DND-41 (cell line): ENCODE results near the gene MEIG1.
A peak's percentile ranks its signal among the peaks of the same experiment; 100 is the strongest.
"Not testable (repeated sequence)": the region's sequence is repeated elsewhere in the genome, so short reads cannot be mapped to it uniquely, and the experiment has no call there.

Source experiments
- ATAC-seq: fragments of 200-7000 bp; cut with Tn5 transposase; 3 replicates; pipeline ENCODE4 v1.9.1; 2021; ENCODE audit warnings: low read depth; ENCODE audit not compliant: insufficient read depth
- DNase-seq: peaks from one replicate; pipeline ENCODE4 v3.0.0-alpha.2; 2020
- H2AFZ ChIP-seq: 2 replicates; pipeline ENCODE4 v1.6.0; 2012; ENCODE audit warnings: low read depth, low read length
- H3K27ac ChIP-seq: 2 replicates; pipeline ENCODE4 v1.5.1; 2012; ENCODE audit warnings: low read length, inconsistent platforms
- H3K27me3 ChIP-seq: fragments of 200-600 bp; sonication (generic); 2 replicates; pipeline ENCODE4 v1.6.0; 2012; ENCODE audit warnings: low read length, mild to moderate bottlenecking, inconsistent platforms; ENCODE audit not compliant: insufficient read depth, poor library complexity
- H3K36me3 ChIP-seq: 2 replicates; pipeline ENCODE4 v1.5.1; 2012; ENCODE audit warnings: low read length, inconsistent platforms; ENCODE audit not compliant: insufficient read depth
- H3K4me1 ChIP-seq: 2 replicates; pipeline ENCODE4 v1.5.1; 2012; ENCODE audit warnings: mild to moderate bottlenecking, low read length; ENCODE audit not compliant: insufficient read depth
- H3K4me2 ChIP-seq: 2 replicates; pipeline ENCODE4 v1.6.0; 2012; ENCODE audit warnings: mild to moderate bottlenecking, moderate library complexity, low read length, inconsistent platforms; ENCODE audit not compliant: insufficient read depth
- H3K4me3 ChIP-seq, 2 experiments: fragments of 200-600 bp in 1 of 2; shearing (Covaris generic) in 1 of 2; 2 replicates each; pipeline ENCODE4 v1.5.1; 2012 to 2016; ENCODE audit warnings: inconsistent platforms in 2 of 2, low read length in 2 of 2, mild to moderate bottlenecking in 2 of 2, low read depth in 1 of 2, moderate library complexity in 1 of 2
- H3K79me2 ChIP-seq: 2 replicates; pipeline ENCODE4 v1.6.0; 2012; ENCODE audit warnings: low read length, inconsistent platforms; ENCODE audit not compliant: insufficient read depth
- H3K9ac ChIP-seq: 2 replicates; pipeline ENCODE4 v1.6.0; 2012; ENCODE audit warnings: low read depth, mild to moderate bottlenecking, inconsistent platforms, low read length, moderate library complexity
- H3K9me3 ChIP-seq: 2 replicates; pipeline ENCODE4 v1.5.1; 2012; ENCODE audit warnings: low read length, moderate library complexity, mild to moderate bottlenecking, inconsistent platforms; ENCODE audit not compliant: insufficient read depth, severe bottlenecking
- H4K20me1 ChIP-seq: 2 replicates; pipeline ENCODE4 v1.6.0; 2012; ENCODE audit warnings: low read length; ENCODE audit not compliant: insufficient read depth
- EZH2 ChIP-seq: IDR thresholded peaks from 3 replicates; pipeline ENCODE4 v1.6.1; 2012; ENCODE audit warnings: borderline replicate concordance, low read depth, mild to moderate bottlenecking, moderate library complexity, low read length, inconsistent platforms; ENCODE audit not compliant: severe bottlenecking
- TF ChIP-seq, protein P1 (sequence below): IDR thresholded peaks from 2 replicates; pipeline ENCODE4 v1.5.1; 2012; ENCODE audit warnings: borderline replicate concordance, low read length, moderate library complexity, mild to moderate bottlenecking; ENCODE audit not compliant: poor library complexity, severe bottlenecking; ENCODE audit errors: extremely low read depth

MEIG1 gene

DNA sequence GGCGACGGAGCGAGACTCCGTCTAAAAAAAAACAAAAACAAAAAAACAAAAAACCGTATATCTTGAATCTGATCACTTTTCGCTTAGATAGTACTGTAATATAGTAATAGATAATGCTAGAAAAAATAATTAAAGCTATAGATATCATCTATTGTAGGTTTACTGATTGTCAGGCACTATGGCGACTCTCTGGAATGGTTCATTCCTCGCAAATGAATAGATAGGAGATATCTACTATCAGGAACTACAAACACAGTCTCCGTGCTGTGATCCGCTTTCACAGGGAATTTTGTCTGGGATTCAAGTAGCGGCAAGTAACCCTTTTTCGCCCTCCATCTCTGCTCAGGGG, 342 bp upstream of the MEIG1 start:
- Histone ChIP-seq H3K27me3 (no peaks in the 10 kb centered on the region), H3K36me3 (no peaks in the 10 kb centered on the region), H3K79me2 (peaks cover 12% of the 10 kb centered on the region), H4K20me1 (no peaks in the 10 kb centered on the region), H3K27ac (peak overlapping the region; percentile 91; the same call in 1 of the 2 replicates), H3K4me1 (peaks cover 29% of the 10 kb centered on the region), H3K9me3 (no peaks in the 10 kb centered on the region), H2AFZ (peak overlapping the region; percentile 84), H3K4me3 (peak overlapping the region; percentile 5 to 65; a peak in 3 of 4 replicates), H3K9ac (peak overlapping the region; percentile 82), H3K4me2 (peak overlapping the region; percentile 72)
- TF ChIP-seq, protein P1, sequence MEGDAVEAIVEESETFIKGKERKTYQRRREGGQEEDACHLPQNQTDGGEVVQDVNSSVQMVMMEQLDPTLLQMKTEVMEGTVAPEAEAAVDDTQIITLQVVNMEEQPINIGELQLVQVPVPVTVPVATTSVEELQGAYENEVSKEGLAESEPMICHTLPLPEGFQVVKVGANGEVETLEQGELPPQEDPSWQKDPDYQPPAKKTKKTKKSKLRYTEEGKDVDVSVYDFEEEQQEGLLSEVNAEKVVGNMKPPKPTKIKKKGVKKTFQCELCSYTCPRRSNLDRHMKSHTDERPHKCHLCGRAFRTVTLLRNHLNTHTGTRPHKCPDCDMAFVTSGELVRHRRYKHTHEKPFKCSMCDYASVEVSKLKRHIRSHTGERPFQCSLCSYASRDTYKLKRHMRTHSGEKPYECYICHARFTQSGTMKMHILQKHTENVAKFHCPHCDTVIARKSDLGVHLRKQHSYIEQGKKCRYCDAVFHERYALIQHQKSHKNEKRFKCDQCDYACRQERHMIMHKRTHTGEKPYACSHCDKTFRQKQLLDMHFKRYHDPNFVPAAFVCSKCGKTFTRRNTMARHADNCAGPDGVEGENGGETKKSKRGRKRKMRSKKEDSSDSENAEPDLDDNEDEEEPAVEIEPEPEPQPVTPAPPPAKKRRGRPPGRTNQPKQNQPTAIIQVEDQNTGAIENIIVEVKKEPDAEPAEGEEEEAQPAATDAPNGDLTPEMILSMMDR: no peak
- no peak for TF ChIP-seq EZH2
- DNase-seq (no peak), ATAC-seq (no peak)

GRCh38 chr10:14967897-14968296, 8.7 kb downstream of the MEIG1 start:
- no peak for ATAC-seq
- no peak for DNase-seq
- Histone ChIP-seq H3K4me2 (no peak overlapping the region), H2AFZ (no peak overlapping the region), H3K79me2 (no peaks in the 10 kb centered on the region), H3K27ac (no peak overlapping the region), H3K27me3 (peaks cover 4% of the 10 kb centered on the region), H3K4me3 (no peak overlapping the region), H3K9me3 (no peaks in the 10 kb centered on the region), H4K20me1 (no peaks in the 10 kb centered on the region), H3K36me3 (no peaks in the 10 kb centered on the region), H3K9ac (no peak overlapping the region), H3K4me1 (no peaks in the 10 kb centered on the region)
- TF ChIP-seq, protein P1: no peak
- TF ChIP-seq EZH2: no peak

DNA sequence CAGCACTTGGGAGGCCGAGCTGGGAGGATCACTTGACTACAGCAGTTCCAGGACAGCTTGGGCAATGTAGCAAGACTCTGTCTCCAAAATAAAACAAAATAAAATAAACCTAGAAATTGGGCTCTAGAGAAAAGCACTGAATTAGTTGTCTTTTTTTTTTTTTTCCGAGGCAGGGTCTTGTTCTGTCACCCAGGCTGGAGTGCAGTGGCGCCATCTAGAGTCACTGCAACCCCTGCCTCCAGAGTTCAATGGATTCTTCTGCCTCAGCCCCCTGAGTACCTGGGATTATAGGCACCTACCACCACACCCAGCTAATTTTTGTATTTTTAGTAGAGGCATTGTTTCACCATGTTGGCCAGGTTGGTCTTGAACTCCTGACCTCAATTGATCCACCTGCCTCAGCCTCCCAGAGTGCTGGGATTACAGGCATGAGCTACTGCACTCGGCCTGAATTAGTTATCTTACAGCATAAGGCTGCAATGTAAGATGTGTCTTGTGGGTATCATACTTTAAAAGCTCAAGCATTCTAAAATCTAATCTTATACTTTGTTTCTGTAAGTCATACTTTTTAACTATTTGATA, 12.8 kb downstream of the MEIG1 start:
- ATAC-seq (peak; percentile 82), DNase-seq (peak; percentile 62)
- Histone ChIP-seq H3K4me3 (no peak overlapping the region), H3K9ac (no peak overlapping the region), H3K9me3 (no peaks in the 10 kb centered on the region), H3K27ac (no peak overlapping the region), H3K4me1 (no peaks in the 10 kb centered on the region), H4K20me1 (no peaks in the 10 kb centered on the region), H3K79me2 (no peaks in the 10 kb centered on the region), H2AFZ (no peak overlapping the region), H3K4me2 (no peak overlapping the region), H3K36me3 (no peaks in the 10 kb centered on the region), H3K27me3 (peaks cover under 1% of the 10 kb centered on the region)
- no peak for TF ChIP-seq EZH2
- TF ChIP-seq, protein P1: peak; percentile 71

GRCh38 chr10:14974153-14974998, 15.2 kb downstream of the MEIG1 start:
- H3K36me3 ChIP-seq, H3K4me1 ChIP-seq, H3K79me2 ChIP-seq, H4K20me1 ChIP-seq, H2AFZ ChIP-seq, H3K9me3 ChIP-seq, H3K27ac ChIP-seq, ATAC-seq, H3K4me3 ChIP-seq, H3K9ac ChIP-seq, DNase-seq, H3K27me3 ChIP-seq, H3K4me2 ChIP-seq: not testable (repeated sequence)
